Calu3 (cell line): ENCODE results near the gene TNPO1. TPM values are rescaled to one million over a fixed set of nuclear protein-coding genes. Genes with fewer than 3 reads are reported as not detected.
A peak's percentile ranks its signal among the peaks of the same experiment; 100 is the strongest.

Source experiments
- BruUV-seq: library from RNA; stranded (reverse); fragments of 400-500 nt; replicated peaks from 2 replicates; lab custom pipeline; 2021; lab: Mats Ljungman, UMichigan
- CTCF ChIA-PET: fragments of 300-600 bp; sonication (Branson Sonifier 250); formaldehyde crosslinking; loops from one replicate; lab custom pipeline; 2022; ENCODE audit warnings: antibody characterized with exemption; lab: Charles Lee
- DNase-seq: peaks from one replicate; pipeline ENCODE4 v3.0.0; 2022
- H3K27ac Mint-ChIP-seq: one replicate; pipeline ENCODE4 v1.8.0; 2022; ENCODE audit warnings: mixed read lengths; ENCODE audit not compliant: unreplicated experiment
- H3K27me3 Mint-ChIP-seq: one replicate; pipeline ENCODE4 v1.8.0; 2022; ENCODE audit warnings: mixed read lengths; ENCODE audit not compliant: unreplicated experiment
- H3K36me3 Mint-ChIP-seq: one replicate; pipeline ENCODE4 v1.8.0; 2022; ENCODE audit warnings: mild to moderate bottlenecking, moderate library complexity, mixed read lengths; ENCODE audit not compliant: insufficient read depth, unreplicated experiment
- H3K4me1 Mint-ChIP-seq: one replicate; pipeline ENCODE4 v1.8.0; 2022; ENCODE audit warnings: mild to moderate bottlenecking, low read depth, mixed read lengths; ENCODE audit not compliant: unreplicated experiment
- H3K4me3 Mint-ChIP-seq: one replicate; pipeline ENCODE4 v1.8.0; 2022; ENCODE audit warnings: mild to moderate bottlenecking, low read depth, moderate library complexity, mixed read lengths; ENCODE audit not compliant: unreplicated experiment
- H3K9me3 Mint-ChIP-seq: one replicate; pipeline ENCODE4 v1.8.0; 2022; ENCODE audit warnings: low read depth, mixed read lengths; ENCODE audit not compliant: unreplicated experiment
- CTCF ChIP-seq: fragments of 200-600 bp; IDR thresholded peaks from one replicate; pipeline ENCODE4 v1.8.0; 2022; ENCODE audit warnings: antibody characterized with exemption; ENCODE audit not compliant: unreplicated experiment
- intact Hi-C: fragments of 100-400 bp; cut with micrococcal nuclease; formaldehyde crosslinking; loops from one replicate; pipeline ENCODE4 v1.10.0; 2022; ENCODE audit not compliant: unreplicated experiment
- total RNA-seq: library from RNA; stranded (reverse); gene quantifications from 2 replicates; pipeline ENCODE4 v1.2.3, GENCODE V29; 2022

TNPO1 gene
- total RNA-seq, 1 experiment from 2014 or later: 138 TPM

GRCh38 chr5:72814864-72815263 lies 1.6 kb upstream of the TNPO1 start:
- H3K27ac Mint-ChIP-seq: no peak overlapping the region

GRCh38 chr5:72815580-72816283 lies 729 bp upstream of the TNPO1 start:
- TSS peak; percentile 71 for BruUV-seq
- CTCF ChIA-PET: no interaction called here
- Mint-ChIP-seq H3K36me3 (peaks cover 32% of the 10 kb centered on the region), H3K27ac (peak overlapping the region; percentile 81), H3K9me3 (peaks cover 4% of the 10 kb centered on the region), H3K27me3 (no peaks in the 10 kb centered on the region), H3K4me1 (peaks cover 16% of the 10 kb centered on the region), H3K4me3 (peak overlapping the region; percentile 97)
- intact Hi-C loops: loop anchor here (5.0 to 10.0 kb wide), 2 partner anchors 421 to 448 kb away; no protein-coding TSS in a partner anchor
- TF ChIP-seq CTCF: no peak
- DNase-seq: no peak

More at GRCh38 chr5:72814864-72815263, 1.6 kb upstream of the TNPO1 start:
- CTCF ChIA-PET: no interaction called here
- BruUV-seq: no TSS peak
- Mint-ChIP-seq H3K27me3 (no peaks in the 10 kb centered on the region), H3K9me3 (peaks cover 4% of the 10 kb centered on the region), H3K4me1 (peaks cover 16% of the 10 kb centered on the region), H3K4me3 (no peak overlapping the region), H3K36me3 (peaks cover 32% of the 10 kb centered on the region)
- no peak for DNase-seq
- intact Hi-C loops: loop anchor here (5.0 to 10.0 kb wide), 2 partner anchors 420 to 448 kb away; no protein-coding TSS in a partner anchor
- TF ChIP-seq CTCF: no peak

- no peaks in the 10 kb centered on the region for H3K27me3 Mint-ChIP-seq
- peaks cover 4% of the 10 kb centered on the region for H3K9me3 Mint-ChIP-seq
- H3K27ac Mint-ChIP-seq: peak overlapping the region; percentile 81
- no TSS peak for BruUV-seq
- H3K4me3 Mint-ChIP-seq: peak overlapping the region; percentile 97
- peaks cover 30% of the 10 kb centered on the region for H3K4me1 Mint-ChIP-seq
- TF ChIP-seq CTCF: no peak
- CTCF ChIA-PET: interaction anchor here (0.9 to 2.2 kb wide), 2 partner anchors 30 to 206 kb away, joined by 3 to 44 read pairs; no protein-coding TSS in a partner anchor
- DNase-seq: peak; percentile 50
- H3K36me3 Mint-ChIP-seq: peaks cover 32% of the 10 kb centered on the region
- intact Hi-C loops: loop anchor here (5.0 to 10.0 kb wide), 2 partner anchors 422 to 450 kb away; no protein-coding TSS in a partner anchor
These were observed 618 bp downstream of the TNPO1 start for GRCh38 chr5:72817076-72817481.

GRCh38 chr5:72817671-72818266 lies 1.3 kb downstream of the TNPO1 start:
- H3K27ac Mint-ChIP-seq: peak overlapping the region; percentile 81
- TSS peak; percentile 68 for BruUV-seq
- H3K36me3 Mint-ChIP-seq: peaks cover 32% of the 10 kb centered on the region

More at GRCh38 chr5:72817671-72818266, 1.3 kb downstream of the TNPO1 start:
- no peak for TF ChIP-seq CTCF
- intact Hi-C loops: loop anchor here (2.0 to 10.0 kb wide), 3 partner anchors 207 to 450 kb away; no protein-coding TSS in a partner anchor
- Mint-ChIP-seq H3K4me3 (peak overlapping the region; percentile 97), H3K27me3 (no peaks in the 10 kb centered on the region), H3K9me3 (no peaks in the 10 kb centered on the region), H3K4me1 (peaks cover 31% of the 10 kb centered on the region)
- CTCF ChIA-PET: interaction anchor here (0.9 to 2.2 kb wide), 2 partner anchors 29 to 207 kb away, joined by 3 to 44 read pairs; no protein-coding TSS in a partner anchor
- DNase-seq: no peak
